ENCODE results near the gene DLK1.

- TF ChIP-seq POLR2A (IDR thresholded peaks at IDR 0.05; ENCODE audit: low read depth, low read length) = no peak
- TF ChIP-seq CTCF (conservative IDR thresholded peaks at IDR 0.05; ENCODE audit: low read depth, low read length) = no peak
- no peak for TF ChIP-seq MAZ (IDR thresholded peaks at IDR 0.05; ENCODE audit: borderline replicate concordance, low read depth, low read length)
- no peak for TF ChIP-seq RAD21 (IDR thresholded peaks at IDR 0.05; ENCODE audit: low read length)
- TF ChIP-seq RCOR1 (IDR thresholded peaks at IDR 0.05; ENCODE audit: insufficient replicate concordance, low read length) = no peak
- no peak for TF ChIP-seq NFE2L2 (IDR thresholded peaks at IDR 0.05; ENCODE audit: low read depth, low read length)
- TF ChIP-seq ELK1 (IDR thresholded peaks at IDR 0.05; ENCODE audit: borderline replicate concordance, low read depth, low read length) = no peak
Measured at GRCh38 chr14:100740929-100741328, 14.2 kb downstream of the DLK1 start.
